Measurements from ENCODE around the gene TMX4.

DNA sequence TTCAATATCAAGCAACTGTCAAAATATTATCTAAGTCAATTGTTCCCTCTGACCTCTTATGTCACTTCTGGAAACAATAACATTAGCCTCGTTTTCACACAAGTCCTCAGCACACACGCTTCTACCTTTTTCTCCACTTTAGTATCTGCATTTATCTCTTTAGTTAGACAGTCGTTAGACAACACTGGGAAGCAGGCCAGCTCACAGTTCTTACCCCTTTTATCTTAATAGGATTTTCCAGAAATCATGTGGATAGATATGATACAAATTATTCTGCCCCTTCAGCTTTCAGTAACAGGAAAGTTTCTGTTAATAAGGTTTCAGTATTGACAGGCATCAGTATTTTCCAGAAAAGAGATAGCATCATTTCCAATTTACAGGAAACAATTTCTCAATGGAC is 53.4 kb downstream of the TMX4 start:
- no peak for TF ChIP-seq CREB1 (IDR thresholded peaks at IDR 0.05)
- TF ChIP-seq CTCF (IDR thresholded peaks at IDR 0.05; ENCODE audit: control extremely low read depth in 1 of 3, insufficient read depth in 1 of 3, low read depth in 1 of 3, low read length in 3 of 3): no peak
- no peak for TF ChIP-seq EGR1 (IDR thresholded peaks at IDR 0.05; ENCODE audit: borderline replicate concordance, low read depth, low read length)
- TF ChIP-seq MAX (IDR thresholded peaks at IDR 0.05): no peak

All from H1 (cell line).